Mesothelial cell of epicardium (in vitro differentiated cells): ENCODE data around the gene ATP10B. TPM values are rescaled to one million over a fixed set of nuclear protein-coding genes. Genes with fewer than 3 reads are reported as not detected.
"Not testable (repeated sequence)": the region's sequence is repeated elsewhere in the genome, so short reads cannot be mapped to it uniquely, and the experiment has no call there.

Experiments used
- DNase-seq, 2 experiments: peaks; one replicate each; pipeline ENCODE4 v3.0.0; 2021; ENCODE audit warnings: low spot score in 2 of 2; ENCODE audit not compliant: unreplicated experiment in 2 of 2
- H3K27ac Mint-ChIP-seq: 2 replicates; pipeline ENCODE4 v1.8.0; 2021; ENCODE audit warnings: mixed read lengths
- H3K27me3 Mint-ChIP-seq: 2 replicates; pipeline ENCODE4 v1.8.0; 2021; ENCODE audit warnings: low read depth, mixed read lengths
- H3K36me3 Mint-ChIP-seq: 2 replicates; pipeline ENCODE4 v1.8.0; 2021; ENCODE audit warnings: mixed read lengths
- H3K4me1 Mint-ChIP-seq: 2 replicates; pipeline ENCODE4 v1.8.0; 2021; ENCODE audit warnings: mixed read lengths
- H3K4me3 Mint-ChIP-seq: 2 replicates; pipeline ENCODE4 v1.8.0; 2021; ENCODE audit warnings: mild to moderate bottlenecking, moderate library complexity, mixed read lengths
- H3K9me3 Mint-ChIP-seq: 2 replicates; pipeline ENCODE4 v1.8.0; 2021; ENCODE audit warnings: mixed read lengths
- CTCF ChIP-seq: fragments of 200-600 bp; sonication (generic); IDR thresholded peaks from one replicate; pipeline ENCODE4 v1.5.0; 2021; ENCODE audit warnings: antibody characterized with exemption; ENCODE audit not compliant: unreplicated experiment
- total RNA-seq: library from RNA; stranded (reverse); gene quantifications from 3 replicates; pipeline ENCODE4 v1.2.1, GENCODE V29; 2021

The ATP10B gene
- total RNA-seq, 1 donor from 2014 or later = not detected

DNA sequence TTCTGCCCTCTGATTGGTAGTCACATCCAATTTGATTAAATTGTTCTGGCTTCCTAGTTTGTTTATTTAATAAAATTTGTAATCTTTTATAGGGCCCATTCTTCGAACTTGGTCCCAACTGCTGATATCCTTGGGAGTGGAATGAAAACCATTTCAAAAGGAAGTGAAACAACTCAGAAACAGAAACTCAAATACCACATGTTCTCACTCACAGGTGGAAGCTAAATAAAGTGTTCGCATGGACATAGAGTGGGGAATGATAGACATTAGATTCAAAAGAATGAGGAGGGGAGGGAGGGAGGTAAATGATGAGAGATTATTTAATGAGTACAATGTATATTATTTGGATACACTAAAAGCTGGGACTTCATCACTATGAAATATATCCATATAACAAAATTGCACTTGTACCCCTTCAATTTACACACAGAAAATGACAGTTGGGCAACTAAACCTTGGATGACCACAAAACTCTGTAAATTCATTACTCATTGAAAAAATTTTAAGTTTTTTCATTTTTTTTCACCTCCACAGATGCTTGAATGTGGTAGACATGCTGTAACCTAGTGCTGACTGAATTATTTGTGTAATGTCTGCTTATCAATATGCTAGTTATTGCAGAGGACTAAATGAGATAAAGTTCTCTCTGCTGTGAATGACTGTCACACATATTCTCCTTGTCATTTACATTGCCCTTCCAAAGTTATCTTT is 16.0 kb downstream of the ATP10B start:
- peaks cover 17% of the 10 kb centered on the region for H3K9me3 Mint-ChIP-seq
- H3K27ac Mint-ChIP-seq = no peak overlapping the region

DNA sequence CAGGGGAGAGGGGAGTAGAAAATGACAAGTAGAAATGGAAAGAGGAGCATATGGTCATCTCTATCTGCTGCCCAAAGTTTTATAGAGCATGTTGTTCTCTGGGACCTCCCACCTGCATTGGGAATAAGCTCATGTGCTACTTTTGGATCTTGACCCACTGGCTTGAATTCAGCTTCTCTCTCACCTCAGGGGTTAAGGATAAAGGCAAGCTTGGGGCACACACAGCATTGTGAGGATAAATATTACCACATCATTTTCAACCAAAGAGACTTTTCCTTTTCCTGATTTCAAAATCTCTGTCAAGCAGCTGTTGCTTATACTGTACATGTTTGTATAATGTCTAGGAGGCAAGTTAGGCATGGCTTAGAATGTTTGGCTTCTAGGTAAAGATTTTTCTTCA is 16.6 kb downstream of the ATP10B start:
- Mint-ChIP-seq H3K4me3 (no peak overlapping the region), H3K9me3 (peaks cover 17% of the 10 kb centered on the region), H3K36me3 (peaks cover 2% of the 10 kb centered on the region), H3K27ac (no peak overlapping the region), H3K4me1 (peaks cover 16% of the 10 kb centered on the region), H3K27me3 (no peaks in the 10 kb centered on the region)
- no peak for TF ChIP-seq CTCF
- DNase-seq = no peak

More for the DNA sequence above, 16.0 kb downstream of the ATP10B start:
- H3K4me1 Mint-ChIP-seq = peaks cover 16% of the 10 kb centered on the region
- TF ChIP-seq CTCF = no peak
- H3K27me3 Mint-ChIP-seq = no peaks in the 10 kb centered on the region
- DNase-seq = no peak
- peaks cover 2% of the 10 kb centered on the region for H3K36me3 Mint-ChIP-seq
- no peak overlapping the region for H3K4me3 Mint-ChIP-seq

GRCh38 chr5:160833806-160834205 is 18.2 kb downstream of the ATP10B start:
- TF ChIP-seq CTCF = no peak
- Mint-ChIP-seq H3K9me3 (peaks cover 22% of the 10 kb centered on the region), H3K27ac (no peak overlapping the region), H3K36me3 (peaks cover 2% of the 10 kb centered on the region), H3K27me3 (no peaks in the 10 kb centered on the region), H3K4me3 (no peak overlapping the region), H3K4me1 (peaks cover 16% of the 10 kb centered on the region)
- no peak for DNase-seq

DNA sequence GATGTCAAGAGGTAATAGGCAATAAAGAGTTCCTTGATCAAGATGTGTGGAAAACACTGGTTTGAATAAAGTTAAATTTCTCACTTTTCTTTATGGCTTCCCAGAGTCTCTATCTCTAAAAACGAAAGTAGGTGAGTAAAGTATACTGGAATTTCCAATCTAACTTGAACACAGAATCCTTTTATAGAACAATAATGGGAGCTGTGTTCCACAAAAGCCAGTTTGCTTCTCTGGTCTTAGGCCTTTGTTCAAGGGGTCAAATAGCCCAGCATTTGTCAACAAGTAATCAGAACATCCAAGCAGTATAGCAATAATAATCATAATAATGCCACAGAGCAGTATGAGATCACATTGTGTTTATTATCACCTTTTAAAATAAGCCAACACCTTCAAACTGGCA is 20.2 kb downstream of the ATP10B start:
- Mint-ChIP-seq H3K9me3 (peaks cover 32% of the 10 kb centered on the region), H3K4me3 (no peak overlapping the region), H3K4me1 (peaks cover 9% of the 10 kb centered on the region), H3K27me3 (no peaks in the 10 kb centered on the region), H3K27ac (no peak overlapping the region), H3K36me3 (peaks cover 2% of the 10 kb centered on the region)
- no peak for DNase-seq
- no peak for TF ChIP-seq CTCF

GRCh38 chr5:160824301-160825001 is 27.6 kb downstream of the ATP10B start:
- Mint-ChIP-seq H3K4me3 (no peak overlapping the region), H3K27me3 (no peaks in the 10 kb centered on the region), H3K36me3 (no peaks in the 10 kb centered on the region), H3K4me1 (no peaks in the 10 kb centered on the region), H3K27ac (no peak overlapping the region), H3K9me3 (peaks cover 51% of the 10 kb centered on the region)
- no peak for TF ChIP-seq CTCF
- DNase-seq = no peak

DNA sequence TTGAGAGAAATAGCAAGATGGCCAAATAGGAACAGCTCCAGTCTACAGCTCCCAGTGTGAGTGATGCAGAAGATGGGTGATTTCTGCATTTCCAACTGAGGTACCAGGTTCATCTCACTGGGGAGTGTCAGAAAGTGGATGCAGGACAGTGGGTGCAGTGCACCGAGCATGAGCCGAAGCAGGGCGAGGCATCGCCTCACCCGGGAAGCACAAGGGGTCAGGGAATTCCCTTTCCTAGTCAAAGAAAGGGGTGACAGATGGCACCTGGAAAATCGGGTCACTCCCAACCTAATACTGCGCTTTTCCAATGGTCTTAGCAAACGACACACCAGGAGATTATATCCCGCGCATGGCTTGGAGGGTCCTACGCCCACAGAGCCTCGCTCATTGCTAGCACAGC is 39.0 kb downstream of the ATP10B start:
- H3K27me3 Mint-ChIP-seq, H3K4me3 Mint-ChIP-seq, H3K4me1 Mint-ChIP-seq, DNase-seq, H3K36me3 Mint-ChIP-seq, H3K27ac Mint-ChIP-seq: not testable (repeated sequence)
- H3K9me3 Mint-ChIP-seq = peaks cover 32% of the 10 kb centered on the region
